BLaER1 treated with 17β-estradiol and CSF1 and Interleukin-3, amounts not matched to agents 10 nM and 100 nM (cell line): ENCODE results near the gene STRBP.

ENCODE experiments used
- H3K27ac ChIP-seq, 11 experiments: shearing (Covaris generic); formaldehyde crosslinking; 2 replicates each; pipeline ENCODE4 v1.8.1; 2022
- H3K27me3 ChIP-seq, 11 experiments: shearing (Covaris generic); formaldehyde crosslinking; 2 replicates each; pipeline ENCODE4 v1.8.1; 2022
- H3K36me3 ChIP-seq, 11 experiments: shearing (Covaris generic); formaldehyde crosslinking; 2 replicates each; pipeline ENCODE4 v1.8.1; 2022
- H3K4me1 ChIP-seq, 10 experiments: shearing (Covaris generic); formaldehyde crosslinking; 2 replicates each; pipeline ENCODE4 v1.8.1; 2022
- H3K4me2 ChIP-seq, 11 experiments: shearing (Covaris generic); formaldehyde crosslinking; 2 replicates each; pipeline ENCODE4 v1.8.1; 2022
- H3K4me3 ChIP-seq, 10 experiments: shearing (Covaris generic); formaldehyde crosslinking; 2 replicates each; pipeline ENCODE4 v1.8.1; 2022
- H3K9ac ChIP-seq, 11 experiments: shearing (Covaris generic); formaldehyde crosslinking; 2 replicates each; pipeline ENCODE4 v1.8.1; 2022
- H3K9me3 ChIP-seq, 11 experiments: shearing (Covaris generic); formaldehyde crosslinking; replicated peaks in 1 of 11; 2 replicates each; pipeline ENCODE4 v1.8.1; 2022
- H4K20me1 ChIP-seq, 11 experiments: shearing (Covaris generic); formaldehyde crosslinking; 2 replicates each; pipeline ENCODE4 v1.8.1; 2022
- Cebpa-rat ChIP-seq, 11 experiments: shearing (Covaris generic); IDR thresholded peaks; 2 replicates each; pipeline ENCODE4 v1.8.1; 2022

Gene STRBP

GRCh38 chr9:123084256-123084655, 184.1 kb downstream of the STRBP start:
- no peak overlapping the region for H3K9ac ChIP-seq
- no peaks in the 10 kb centered on the region for H4K20me1 ChIP-seq
- peak overlapping the region in 6 of 11 experiments; percentile 35 to 64 (median 52); a peak in 10 of 22 replicates for H3K4me2 ChIP-seq
- H3K36me3 ChIP-seq, result peaks cover 40 to 96% (median 75%) of the 10 kb centered on the region in 11 experiments
- no peaks in the 10 kb centered on the region for H3K9me3 ChIP-seq
- H3K27me3 ChIP-seq, result no peaks in the 10 kb centered on the region
- H3K4me1 ChIP-seq, result peaks cover 0 to 32% (median 25%) of the 10 kb centered on the region in 10 experiments; a peak in 14 of 20 replicates
- peak overlapping the region in 1 of 11 experiments; percentile 0; a peak in 1 of 22 replicates for H3K27ac ChIP-seq
- no peak overlapping the region for H3K4me3 ChIP-seq
- no peak for TF ChIP-seq Cebpa-rat (IDR thresholded peaks at IDR 0.05)

GRCh38 chr9:123083680-123084079, 184.7 kb downstream of the STRBP start:
- no peaks in the 10 kb centered on the region for H3K9me3 ChIP-seq
- H3K9ac ChIP-seq, result 0 out of 22 replicates have a peak overlapping the region, but pooled peaks of 1 of the 11 experiments have one; percentile 2
- no peak for TF ChIP-seq Cebpa-rat (IDR thresholded peaks at IDR 0.05)
- peak overlapping the region in 2 of 11 experiments; percentile 41 to 62; a peak in 1 of 22 replicates for H3K4me2 ChIP-seq
- no peaks in the 10 kb centered on the region for H3K27me3 ChIP-seq
- H4K20me1 ChIP-seq, result no peaks in the 10 kb centered on the region
- peaks cover 0 to 32% (median 25%) of the 10 kb centered on the region in 10 experiments; a peak in 14 of 20 replicates for H3K4me1 ChIP-seq
- no peak overlapping the region for H3K27ac ChIP-seq
- H3K4me3 ChIP-seq, result no peak overlapping the region
- H3K36me3 ChIP-seq, result peaks cover 42 to 96% (median 75%) of the 10 kb centered on the region in 11 experiments

GRCh38 chr9:123081824-123082223, 186.6 kb downstream of the STRBP start:
- Histone ChIP-seq H3K36me3 (peaks cover 50 to 95% (median 73%) of the 10 kb centered on the region in 11 experiments), H3K27ac (no peak overlapping the region), H3K4me1 (peaks cover 0 to 32% (median 25%) of the 10 kb centered on the region in 10 experiments; a peak in 14 of 20 replicates), H3K27me3 (no peaks in the 10 kb centered on the region), H3K4me3 (no peak overlapping the region), H4K20me1 (no peaks in the 10 kb centered on the region), H3K9me3 (no peaks in the 10 kb centered on the region), H3K4me2 (no peak overlapping the region), H3K9ac (no peak overlapping the region)
- no peak for TF ChIP-seq Cebpa-rat (IDR thresholded peaks at IDR 0.05)

- H3K4me2 ChIP-seq, result no peak overlapping the region
- H3K27ac ChIP-seq, result no peak overlapping the region
- H3K4me1 ChIP-seq, result peaks cover 0 to 25% (median 19%) of the 10 kb centered on the region in 10 experiments; a peak in 14 of 20 replicates
- H3K27me3 ChIP-seq, result no peaks in the 10 kb centered on the region
- peaks cover 53 to 97% (median 69%) of the 10 kb centered on the region in 11 experiments for H3K36me3 ChIP-seq
- H3K9me3 ChIP-seq, result no peaks in the 10 kb centered on the region
- TF ChIP-seq Cebpa-rat (IDR thresholded peaks at IDR 0.05), result no peak
- no peaks in the 10 kb centered on the region; a peak in 2 of 22 replicates for H4K20me1 ChIP-seq
- no peak overlapping the region for H3K4me3 ChIP-seq
- no peak overlapping the region for H3K9ac ChIP-seq
These were observed 187.9 kb downstream of the STRBP start for GRCh38 chr9:123080444-123080843.

GRCh38 chr9:123074628-123075027, 193.8 kb downstream of the STRBP start:
- Histone ChIP-seq H3K36me3 (peaks cover 62 to 96% (median 81%) of the 10 kb centered on the region in 11 experiments), H3K9me3 (no peaks in the 10 kb centered on the region), H3K9ac (no peak overlapping the region), H3K27me3 (no peaks in the 10 kb centered on the region), H3K4me2 (no peak overlapping the region), H3K4me3 (no peak overlapping the region), H4K20me1 (no peaks in the 10 kb centered on the region; a peak in 2 of 22 replicates), H3K27ac (no peak overlapping the region), H3K4me1 (no peaks in the 10 kb centered on the region)
- TF ChIP-seq Cebpa-rat (IDR thresholded peaks at IDR 0.05), result no peak

- Histone ChIP-seq H3K9ac (no peak overlapping the region), H3K27ac (no peak overlapping the region), H3K4me1 (no peaks in the 10 kb centered on the region), H3K4me3 (no peak overlapping the region), H3K27me3 (no peaks in the 10 kb centered on the region), H3K36me3 (peaks cover 62 to 96% (median 82%) of the 10 kb centered on the region in 11 experiments), H3K9me3 (no peaks in the 10 kb centered on the region), H4K20me1 (no peaks in the 10 kb centered on the region; a peak in 2 of 22 replicates), H3K4me2 (no peak overlapping the region)
- TF ChIP-seq Cebpa-rat (IDR thresholded peaks at IDR 0.05), result no peak
These were observed 194.4 kb downstream of the STRBP start for GRCh38 chr9:123073991-123074422.

- H3K27me3 ChIP-seq, result no peaks in the 10 kb centered on the region
- no peaks in the 10 kb centered on the region for H3K9me3 ChIP-seq
- H3K4me2 ChIP-seq, result no peak overlapping the region
- no peaks in the 10 kb centered on the region for H3K4me1 ChIP-seq
- H3K4me3 ChIP-seq, result no peak overlapping the region
- H3K9ac ChIP-seq, result no peak overlapping the region
- no peak for TF ChIP-seq Cebpa-rat (IDR thresholded peaks at IDR 0.05)
- H3K36me3 ChIP-seq, result peaks cover 58 to 96% (median 80%) of the 10 kb centered on the region in 11 experiments
- no peak overlapping the region for H3K27ac ChIP-seq
- H4K20me1 ChIP-seq, result no peaks in the 10 kb centered on the region; a peak in 2 of 22 replicates
These were observed 194.9 kb downstream of the STRBP start for GRCh38 chr9:123073441-123073840.

GRCh38 chr9:123072407-123072995, 195.9 kb downstream of the STRBP start:
- no peaks in the 10 kb centered on the region; a peak in 2 of 22 replicates for H4K20me1 ChIP-seq
- no peaks in the 10 kb centered on the region for H3K4me1 ChIP-seq
- H3K4me2 ChIP-seq, result no peak overlapping the region
- no peaks in the 10 kb centered on the region for H3K9me3 ChIP-seq
- no peak for TF ChIP-seq Cebpa-rat (IDR thresholded peaks at IDR 0.05)
- H3K27me3 ChIP-seq, result no peaks in the 10 kb centered on the region
- no peak overlapping the region for H3K4me3 ChIP-seq
- no peak overlapping the region for H3K9ac ChIP-seq
- peaks cover 64 to 96% (median 81%) of the 10 kb centered on the region in 11 experiments for H3K36me3 ChIP-seq
- no peak overlapping the region for H3K27ac ChIP-seq
